GM19324 (cell line): ENCODE data around the gene TMEM107.

Source experiments
- ATAC-seq: cut with Tn5 transposase; IDR thresholded peaks from one replicate; pipeline ENCODE4 v1.9.1; 2021; ENCODE audit warnings: mild to moderate bottlenecking, moderate library complexity; ENCODE audit not compliant: unreplicated experiment, low FRiP score

TMEM107 gene

GRCh38 chr17:8162997-8163977 is 12.9 kb downstream of the TMEM107 start:
- peak; percentile 8 for ATAC-seq

GRCh38 chr17:8162233-8162996 is 13.8 kb downstream of the TMEM107 start, which contains the start of gene VAMP2:
TSS of gene VAMP2 (minus strand) at chr17:8162948. CDS start at chr17:8162879, 69 bp downstream.
- ATAC-seq = peak; percentile 45

- no peak for ATAC-seq
Observed at GRCh38 chr17:8161289-8162232, 14.6 kb downstream of the TMEM107 start.

GRCh38 chr17:8160741-8161221 is 15.4 kb downstream of the TMEM107 start:
- ATAC-seq = no peak

GRCh38 chr17:8160224-8160577 is 16.0 kb downstream of the TMEM107 start:
- no peak for ATAC-seq

- ATAC-seq = no peak
Observed at GRCh38 chr17:8159459-8160223, 16.5 kb downstream of the TMEM107 start.

GRCh38 chr17:8159032-8159400 is 17.2 kb downstream of the TMEM107 start:
- no peak for ATAC-seq

GRCh38 chr17:8158267-8159031 is 17.7 kb downstream of the TMEM107 start:
- no peak for ATAC-seq

- ATAC-seq = peak; percentile 87
Observed at GRCh38 chr17:8156246-8156992, 19.8 kb downstream of the TMEM107 start.

GRCh38 chr17:8155996-8156245 is 20.3 kb downstream of the TMEM107 start:
- no peak for ATAC-seq

- ATAC-seq = no peak
Observed at GRCh38 chr17:8155231-8155995, 20.8 kb downstream of the TMEM107 start.

- no peak for ATAC-seq
Observed at GRCh38 chr17:8154608-8155155, 21.5 kb downstream of the TMEM107 start.

GRCh38 chr17:8153957-8154607 is 22.1 kb downstream of the TMEM107 start:
- no peak for ATAC-seq

GRCh38 chr17:8153525-8153956 is 22.6 kb downstream of the TMEM107 start:
- ATAC-seq = no peak

GRCh38 chr17:8153031-8153451 is 23.1 kb downstream of the TMEM107 start:
- no peak for ATAC-seq

GRCh38 chr17:8152112-8152775 is 23.9 kb downstream of the TMEM107 start, which contains the start of gene PER1:
TSS of gene PER1 (minus strand) at chr17:8152404. CDS start at chr17:8150706, 1,698 bp downstream.
- ATAC-seq = no peak
